Spinal cord (tissue), 10 donors: ENCODE measurements around the gene SCAMP4. TPM values are rescaled to one million over a fixed set of nuclear protein-coding genes. Genes with fewer than 3 reads are reported as not detected.

Experiments used
- DNase-seq, 6 donors: peaks; one replicate each; pipeline versions ENCODE4 v3.0.0 to v3.0.0-alpha.2; 2013 to 2015; ENCODE audit warnings: low spot score in 6 of 6, low read depth in 4 of 6
- H3K27ac ChIP-seq: one replicate; pipeline ENCODE4 v1.5.1; 2013; ENCODE audit warnings: low read depth, low read length, control low read depth
- H3K27me3 ChIP-seq: one replicate; pipeline ENCODE4 v1.6.1; 2013; ENCODE audit warnings: low read length; ENCODE audit not compliant: control insufficient read depth, insufficient read depth
- H3K36me3 ChIP-seq: one replicate; pipeline ENCODE4 v1.6.1; 2013; ENCODE audit warnings: low read length; ENCODE audit not compliant: control insufficient read depth, insufficient read depth
- H3K4me1 ChIP-seq: one replicate; pipeline ENCODE4 v1.6.1; 2013; ENCODE audit warnings: low read length; ENCODE audit not compliant: control insufficient read depth, insufficient read depth
- H3K4me3 ChIP-seq: one replicate; pipeline ENCODE4 v1.5.1; 2013; ENCODE audit warnings: low read depth, low read length, control low read depth
- H3K9me3 ChIP-seq: one replicate; pipeline ENCODE4 v1.6.1; 2013; ENCODE audit warnings: low read length; ENCODE audit not compliant: control insufficient read depth, insufficient read depth
- whole genome bisulfite sequencing: methylation state at CpG from one replicate; pipeline ENCODE4 v1.1.5; 2013; ENCODE audit warnings: missing lambda C conversion rate; ENCODE audit not compliant: insufficient coverage; 5-methylcytosine and 5-hydroxymethylcytosine counted together
- polyA plus RNA-seq, 2 donors: library from polyadenylated mRNA; unstranded; fragments of 120-200 nt; gene quantifications; one replicate each; pipeline ENCODE4 v1.2.1, GENCODE V29; 2013; ENCODE audit not compliant: insufficient read length in 2 of 2
- total RNA-seq, 2 donors: library from RNA; depleted of rRNA in 1 of 2; stranded (reverse); fragments of 120-200 nt in 1 of 2; fragments of >200 nt in 1 of 2; gene quantifications; one replicate each; pipeline versions ENCODE4 v1.2.3 to v1.2.4, GENCODE V29; 2013 to 2014
- donor health status: healthy.

SCAMP4 gene
- total and polyA plus RNA-seq, 4 donors = 25.2 to 112 (median 66.6) TPM

- no peak for DNase-seq
- H3K27ac ChIP-seq = no peak overlapping the region
- no peaks in the 10 kb centered on the region for H3K27me3 ChIP-seq
- no peak overlapping the region for H3K4me3 ChIP-seq
- 85% methylated on average over 1 of the region's 1 CpG for WGBS
- H3K36me3 ChIP-seq = peaks cover 3% of the 10 kb centered on the region
- peaks cover 24% of the 10 kb centered on the region for H3K4me1 ChIP-seq
- H3K9me3 ChIP-seq = no peaks in the 10 kb centered on the region
Measured at GRCh38 chr19:1931445-1931844, 26.2 kb downstream of the SCAMP4 start.

DNA sequence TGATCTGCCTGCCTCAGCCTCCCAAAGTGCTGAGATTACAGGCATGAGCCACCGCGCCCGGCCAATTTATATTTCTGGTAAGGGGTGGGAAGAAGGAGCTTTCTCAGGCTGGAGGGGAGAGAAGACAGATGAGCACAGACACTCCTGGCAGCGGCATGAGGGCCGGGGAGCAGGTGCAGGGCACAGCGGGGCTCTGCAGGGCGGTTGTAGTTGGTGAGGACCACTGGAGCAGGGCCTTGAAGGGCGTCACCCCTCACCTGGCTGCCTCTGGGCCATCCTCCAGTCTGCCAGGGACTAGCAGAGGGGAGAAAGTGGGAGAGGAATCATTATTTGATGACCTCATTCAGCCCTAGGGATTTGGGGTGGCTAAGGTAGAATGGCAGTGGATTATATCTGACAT is 27.2 kb downstream of the SCAMP4 start:
- no peak overlapping the region for H3K4me3 ChIP-seq
- peaks cover 24% of the 10 kb centered on the region for H3K4me1 ChIP-seq
- WGBS = 67% methylated on average over 8 of the region's 8 CpGs
- H3K9me3 ChIP-seq = no peaks in the 10 kb centered on the region
- DNase-seq = no peak
- H3K36me3 ChIP-seq = peaks cover 9% of the 10 kb centered on the region
- no peak overlapping the region for H3K27ac ChIP-seq
- H3K27me3 ChIP-seq = no peaks in the 10 kb centered on the region

DNA sequence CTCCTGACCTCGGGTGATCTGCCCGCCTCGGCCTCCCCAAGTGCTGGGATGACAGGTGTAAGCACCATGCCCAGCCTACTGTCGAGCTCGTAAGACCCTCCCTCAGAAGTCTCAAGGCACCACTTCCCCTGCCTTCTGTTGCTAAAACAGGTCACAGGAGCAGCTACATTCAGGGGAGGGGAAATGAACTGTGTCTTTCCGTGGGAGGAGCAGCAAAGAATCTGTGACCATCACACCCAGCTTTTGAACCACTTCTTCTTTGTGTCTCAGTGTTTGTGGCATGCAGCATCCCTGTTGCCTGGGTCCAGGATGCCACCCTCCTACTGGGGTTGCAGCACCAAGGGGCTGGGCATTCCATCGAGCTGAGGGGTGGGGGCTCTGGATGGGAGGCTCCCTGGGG is 28.0 kb downstream of the SCAMP4 start:
- Histone ChIP-seq H3K27ac (no peak overlapping the region), H3K27me3 (no peaks in the 10 kb centered on the region), H3K4me3 (no peak overlapping the region), H3K4me1 (peaks cover 24% of the 10 kb centered on the region), H3K36me3 (peaks cover 9% of the 10 kb centered on the region), H3K9me3 (no peaks in the 10 kb centered on the region)
- DNase-seq = no peak
- WGBS = 74% methylated on average over 6 of the region's 7 CpGs

GRCh38 chr19:1933942-1934341 is 28.7 kb downstream of the SCAMP4 start:
- no peak overlapping the region for H3K27ac ChIP-seq
- no peaks in the 10 kb centered on the region for H3K9me3 ChIP-seq
- no peak overlapping the region for H3K4me3 ChIP-seq
- peaks cover 9% of the 10 kb centered on the region for H3K36me3 ChIP-seq
- H3K4me1 ChIP-seq = peaks cover 23% of the 10 kb centered on the region
- 93% methylated on average over 8 of the region's 8 CpGs for WGBS
- DNase-seq = no peak
- H3K27me3 ChIP-seq = no peaks in the 10 kb centered on the region

DNA sequence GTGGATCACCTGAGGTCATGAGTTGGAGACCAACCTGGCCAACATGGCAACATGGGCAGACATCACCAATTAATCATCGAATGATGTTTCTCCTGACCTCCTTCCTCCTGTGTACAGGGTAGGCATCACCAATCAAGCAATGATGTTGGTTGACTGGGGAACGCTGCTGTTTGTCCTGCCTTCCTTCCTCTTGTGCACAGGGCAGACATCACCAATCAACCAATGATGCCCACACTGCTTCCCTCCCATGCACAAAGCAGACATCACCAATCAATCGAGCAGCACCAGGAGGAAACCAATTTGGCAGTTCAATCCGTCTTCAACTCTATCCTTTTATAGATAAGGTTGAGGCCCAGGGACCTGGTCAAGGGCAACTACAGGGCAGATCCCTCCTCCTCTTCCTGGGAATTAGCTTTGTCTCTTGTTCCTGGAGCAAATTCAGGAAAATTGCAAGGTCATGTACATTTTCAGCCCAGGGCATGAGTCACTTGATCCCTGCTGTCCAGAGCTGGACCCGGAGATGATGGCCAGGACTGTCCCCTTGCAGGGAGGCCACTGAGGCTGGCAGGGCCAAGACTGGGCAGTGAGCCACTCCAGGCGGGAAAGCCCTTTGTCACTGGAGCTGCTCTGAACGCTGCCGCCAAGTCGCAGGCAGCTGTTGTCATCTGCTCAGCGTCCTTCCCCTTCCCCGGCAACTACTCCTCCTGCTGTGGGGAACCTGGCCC is 30.4 kb downstream of the SCAMP4 start:
- peaks cover 20% of the 10 kb centered on the region for H3K4me1 ChIP-seq
- peaks cover 9% of the 10 kb centered on the region for H3K36me3 ChIP-seq
- WGBS = 34% methylated on average over 10 of the region's 11 CpGs
- H3K27ac ChIP-seq = peak overlapping the region; percentile 61
- H3K9me3 ChIP-seq = no peaks in the 10 kb centered on the region
- no peaks in the 10 kb centered on the region for H3K27me3 ChIP-seq
- peak in 2 of 6 donors; percentile 11 to 56 for DNase-seq
- H3K4me3 ChIP-seq = no peak overlapping the region

DNA sequence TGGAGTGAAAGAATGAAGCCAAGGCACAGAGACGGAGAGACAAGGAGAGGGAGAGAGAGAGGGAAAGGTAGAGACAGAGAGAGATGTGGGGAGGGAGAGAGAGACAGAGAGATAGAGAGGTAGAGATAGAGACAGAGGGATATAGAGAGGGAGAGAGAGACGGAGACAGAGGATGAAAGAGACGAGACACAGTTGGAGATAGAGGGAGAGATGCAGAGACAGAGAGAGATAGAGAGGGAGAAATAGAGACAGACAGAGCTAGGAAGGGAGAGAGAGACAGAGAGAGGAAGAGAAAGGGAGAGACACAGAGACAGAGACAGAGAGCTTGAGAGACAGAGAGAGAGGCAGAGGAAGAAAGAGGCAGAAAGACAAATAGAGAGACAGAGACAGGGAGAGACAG is 31.2 kb downstream of the SCAMP4 start:
- Histone ChIP-seq H3K27ac (peak overlapping the region; percentile 61), H3K9me3 (no peaks in the 10 kb centered on the region), H3K36me3 (peaks cover 9% of the 10 kb centered on the region), H3K4me3 (no peak overlapping the region), H3K27me3 (no peaks in the 10 kb centered on the region), H3K4me1 (peaks cover 20% of the 10 kb centered on the region)
- DNase-seq = no peak
- 81% methylated on average over 3 of the region's 3 CpGs for WGBS

GRCh38 chr19:1936916-1937610 is 31.9 kb downstream of the SCAMP4 start:
- 90% methylated on average over 24 of the region's 24 CpGs for WGBS
- peaks cover 20% of the 10 kb centered on the region for H3K4me1 ChIP-seq
- no peak for DNase-seq
- H3K36me3 ChIP-seq = peaks cover 9% of the 10 kb centered on the region
- no peak overlapping the region for H3K4me3 ChIP-seq
- no peaks in the 10 kb centered on the region for H3K27me3 ChIP-seq
- no peak overlapping the region for H3K27ac ChIP-seq
- no peaks in the 10 kb centered on the region for H3K9me3 ChIP-seq

DNA sequence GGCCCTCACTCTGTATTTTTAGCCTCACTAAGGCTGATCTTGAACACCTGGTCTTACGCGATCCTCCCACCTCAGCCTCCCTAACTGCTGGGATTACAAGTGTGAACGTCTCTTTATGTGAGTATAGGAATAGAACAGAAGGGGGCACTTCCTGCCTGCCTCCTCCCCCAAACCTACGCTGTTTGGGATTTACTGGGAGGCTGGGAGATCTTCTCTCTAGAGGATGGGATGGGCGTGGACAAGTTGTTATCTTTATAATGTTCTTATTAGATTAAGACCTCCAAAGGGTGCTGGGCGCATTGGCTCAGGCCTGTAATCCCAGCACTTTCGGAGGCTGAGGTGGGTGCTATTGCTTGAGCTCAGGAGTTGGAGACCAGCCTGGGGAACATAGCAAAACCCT is 32.9 kb downstream of the SCAMP4 start:
- WGBS = 100% methylated on average over 2 of the region's 7 CpGs

DNA sequence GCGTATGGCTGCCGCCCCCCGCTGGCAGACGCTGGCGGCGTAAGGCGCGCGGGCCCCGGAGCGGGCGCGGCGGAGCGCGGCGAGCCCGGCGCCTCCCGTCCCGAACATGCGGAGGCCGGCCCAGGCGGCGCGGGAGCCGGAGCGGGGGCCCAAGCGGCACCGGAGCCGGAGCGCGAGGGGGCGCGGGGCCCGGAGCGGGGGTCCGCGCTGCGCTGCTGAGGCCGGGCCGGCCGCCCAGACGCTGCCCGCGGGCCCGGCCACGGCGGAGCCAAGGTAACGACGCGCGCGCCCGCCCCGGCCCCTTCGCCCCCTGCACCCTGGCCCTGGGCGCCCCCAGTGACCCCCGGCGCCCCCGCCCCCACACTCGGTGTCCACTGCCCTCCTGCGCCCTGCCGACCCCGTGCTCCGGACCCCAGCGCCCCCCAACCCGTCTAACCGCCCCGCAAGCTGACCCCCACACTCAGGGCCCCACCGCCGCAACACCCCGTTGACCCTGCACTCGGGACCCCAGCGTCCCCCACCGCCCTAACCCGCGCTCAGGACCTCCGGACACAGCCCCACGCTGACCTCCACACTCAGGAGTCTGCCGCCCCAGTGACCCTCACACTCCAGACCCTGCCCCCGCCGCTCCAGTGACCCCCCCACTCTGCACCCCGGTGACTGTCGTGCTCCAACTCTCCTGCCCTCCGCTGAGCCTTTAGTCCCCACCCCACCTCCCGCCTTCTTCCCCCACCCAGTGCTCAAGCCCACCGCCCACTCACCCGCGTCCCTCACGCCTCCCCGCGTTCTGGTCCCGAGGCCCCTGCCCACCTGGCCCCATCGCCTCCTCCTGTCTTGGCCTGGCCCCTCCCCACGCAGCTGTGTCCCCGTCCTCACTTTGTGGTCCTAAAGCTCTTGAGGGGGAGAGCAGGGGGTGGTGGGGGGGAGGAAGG is 36.2 kb downstream of the SCAMP4 start, which contains the start of gene CSNK1G2:
CSNK1G2 (plus strand) TSS at position 27 of the 932 bp plus-strand sequence. CDS start 28,601 bp downstream, outside the sequence.
- Histone ChIP-seq H3K4me1 (peaks cover 43% of the 10 kb centered on the region), H3K27me3 (no peaks in the 10 kb centered on the region), H3K9me3 (no peaks in the 10 kb centered on the region), H3K36me3 (peaks cover 28% of the 10 kb centered on the region), H3K4me3 (peak within 1 kb of the TSS; percentile 82), H3K27ac (peak within 1 kb of the TSS; percentile 96)
- DNase-seq = no peak
- WGBS = under 1% methylated on average over 85 of the region's 97 CpGs

More for the DNA sequence above, 32.9 kb downstream of the SCAMP4 start:
- Histone ChIP-seq H3K36me3 (peaks cover 9% of the 10 kb centered on the region), H3K9me3 (no peaks in the 10 kb centered on the region), H3K27me3 (no peaks in the 10 kb centered on the region), H3K4me3 (no peak overlapping the region), H3K27ac (no peak overlapping the region), H3K4me1 (peaks cover 31% of the 10 kb centered on the region)
- DNase-seq = no peak
